Measurements from ENCODE around the gene DEPDC1B. TPM values are rescaled to one million over a fixed set of nuclear protein-coding genes. Genes with fewer than 3 reads are reported as not detected.

The DEPDC1B gene
- total RNA-seq, 6 donors from 2014 or later: 0.49 to 3.1 (median 0.72) TPM; not detected in 1

- Histone ChIP-seq H3K4me1 (no peaks in the 10 kb centered on the region), H3K9me3 (no peaks in the 10 kb centered on the region), H3K36me3 (no peaks in the 10 kb centered on the region), H3K27ac (no peak overlapping the region), H3K4me3 (no peak overlapping the region), H3K27me3 (no peaks in the 10 kb centered on the region)
- no peak for TF ChIP-seq POLR2AphosphoS5 (IDR thresholded peaks at IDR 0.05)
- TF ChIP-seq CTCF (IDR thresholded peaks at IDR 0.05): no peak
- TF ChIP-seq POLR2A (IDR thresholded peaks at IDR 0.05): no peak
- no peak for TF ChIP-seq EP300 (IDR thresholded peaks at IDR 0.05)
- ATAC-seq (ENCODE audit: low FRiP score in 2 of 2) (no peak), DNase-seq (no peak)
These were observed 61.7 kb downstream of the DEPDC1B start for GRCh38 chr5:60638300-60638699.

GRCh38 chr5:60636644-60637043 lies 63.3 kb downstream of the DEPDC1B start:
- Histone ChIP-seq H3K4me1 (no peaks in the 10 kb centered on the region), H3K4me3 (no peak overlapping the region), H3K9me3 (no peaks in the 10 kb centered on the region), H3K27me3 (no peaks in the 10 kb centered on the region), H3K36me3 (no peaks in the 10 kb centered on the region), H3K27ac (no peak overlapping the region)
- WGBS, 2 donors: 96 to 98% methylated on average over 4 of the region's 4 CpGs
- DNase-seq: no peak
- TF ChIP-seq POLR2A (IDR thresholded peaks at IDR 0.05): no peak
- no peak for TF ChIP-seq CTCF (IDR thresholded peaks at IDR 0.05)
- no peak for TF ChIP-seq POLR2AphosphoS5 (IDR thresholded peaks at IDR 0.05)
- TF ChIP-seq EP300 (IDR thresholded peaks at IDR 0.05): no peak
- no peak for ATAC-seq (ENCODE audit: low FRiP score in 2 of 2)

GRCh38 chr5:60636001-60636400 lies 64.0 kb downstream of the DEPDC1B start:
- TF ChIP-seq EP300 (IDR thresholded peaks at IDR 0.05) (no peak), CTCF (IDR thresholded peaks at IDR 0.05) (no peak), POLR2A (IDR thresholded peaks at IDR 0.05) (no peak), POLR2AphosphoS5 (IDR thresholded peaks at IDR 0.05) (no peak)
- H3K9me3 ChIP-seq: no peaks in the 10 kb centered on the region
- no peaks in the 10 kb centered on the region for H3K4me1 ChIP-seq
- H3K4me3 ChIP-seq: no peak overlapping the region
- no peak overlapping the region for H3K27ac ChIP-seq
- no peaks in the 10 kb centered on the region for H3K36me3 ChIP-seq
- ATAC-seq (ENCODE audit: low FRiP score in 2 of 2): no peak
- 89 to 93% methylated on average over 1 of the region's 1 CpG for WGBS, 2 donors
- H3K27me3 ChIP-seq: no peaks in the 10 kb centered on the region
- DNase-seq: no peak

GRCh38 chr5:60634051-60634450 lies 65.9 kb downstream of the DEPDC1B start:
- Histone ChIP-seq H3K27ac (no peak overlapping the region), H3K27me3 (no peaks in the 10 kb centered on the region), H3K4me1 (no peaks in the 10 kb centered on the region), H3K36me3 (no peaks in the 10 kb centered on the region), H3K9me3 (no peaks in the 10 kb centered on the region), H3K4me3 (no peak overlapping the region)
- 42 to 77% methylated on average over 6 of the region's 6 CpGs for WGBS, 2 donors
- no peak for ATAC-seq (ENCODE audit: low FRiP score in 2 of 2)
- no peak for TF ChIP-seq POLR2A (IDR thresholded peaks at IDR 0.05)
- no peak for TF ChIP-seq EP300 (IDR thresholded peaks at IDR 0.05)
- TF ChIP-seq POLR2AphosphoS5 (IDR thresholded peaks at IDR 0.05): no peak
- no peak for TF ChIP-seq CTCF (IDR thresholded peaks at IDR 0.05)
- no peak for DNase-seq

GRCh38 chr5:60633341-60633740 lies 66.6 kb downstream of the DEPDC1B start:
- Histone ChIP-seq H3K27ac (no peak overlapping the region), H3K4me1 (no peaks in the 10 kb centered on the region), H3K4me3 (no peak overlapping the region), H3K27me3 (no peaks in the 10 kb centered on the region), H3K9me3 (no peaks in the 10 kb centered on the region), H3K36me3 (no peaks in the 10 kb centered on the region)
- peak; percentile 37 to 43 for ATAC-seq (ENCODE audit: low FRiP score in 2 of 2)
- no peak for DNase-seq
- TF ChIP-seq EP300 (IDR thresholded peaks at IDR 0.05): no peak
- TF ChIP-seq CTCF (IDR thresholded peaks at IDR 0.05): no peak
- TF ChIP-seq POLR2A (IDR thresholded peaks at IDR 0.05): no peak
- TF ChIP-seq POLR2AphosphoS5 (IDR thresholded peaks at IDR 0.05): no peak
- WGBS, 2 donors: 61 to 75% methylated on average over 1 of the region's 1 CpG
